WTC11 (cell line): Measurements from ENCODE around the gene SCYGR1. TPM values are rescaled to one million over a fixed set of nuclear protein-coding genes. Genes with fewer than 3 reads are reported as not detected.

Source experiments
- ATAC-seq: fragments of 200-7000 bp; cut with Tn5 transposase; 2 replicates; pipeline ENCODE4 v1.10.0; 2021; ENCODE audit warnings: mild to moderate bottlenecking, moderate library complexity
- CTCF ChIA-PET: fragments of 300-600 bp; sonication (Branson Sonifier 250); formaldehyde crosslinking; loops from one replicate; lab custom pipeline; 2021; ENCODE audit warnings: antibody characterized with exemption; lab: Charles Lee
- POLR2A ChIA-PET: fragments of 350-600 bp; sonication (Branson Sonifier 250); formaldehyde crosslinking; loops from one replicate; lab custom pipeline; 2021; ENCODE audit warnings: antibody characterized with exemption; lab: Charles Lee
- DNase-seq: peaks from one replicate; pipeline ENCODE4 v3.0.0; 2021; ENCODE audit warnings: low spot score
- H3K27ac Mint-ChIP-seq: 2 replicates; pipeline ENCODE4 v1.8.0; 2021; ENCODE audit warnings: mixed read lengths
- H3K27me3 Mint-ChIP-seq: 2 replicates; pipeline ENCODE4 v1.8.0; 2021; ENCODE audit warnings: low read depth, mild to moderate bottlenecking, moderate library complexity, mixed read lengths
- H3K36me3 Mint-ChIP-seq: 2 replicates; pipeline ENCODE4 v1.8.0; 2021; ENCODE audit warnings: mixed read lengths
- H3K4me1 Mint-ChIP-seq: 2 replicates; pipeline ENCODE4 v1.8.0; 2022; ENCODE audit warnings: mixed read lengths
- H3K4me3 Mint-ChIP-seq: 2 replicates; pipeline ENCODE4 v1.8.0; 2021; ENCODE audit warnings: mild to moderate bottlenecking, moderate library complexity, mixed read lengths
- H3K9me3 Mint-ChIP-seq: 2 replicates; pipeline ENCODE4 v1.8.0; 2021; ENCODE audit warnings: mixed read lengths
- AFF4 ChIP-seq: sonication (generic); formaldehyde crosslinking; IDR thresholded peaks from 2 replicates; pipeline ENCODE4 v1.8.1; 2023; ENCODE audit warnings: mild to moderate bottlenecking, missing genetic modification reagents, borderline replicate concordance
- ARID4B ChIP-seq: sonication (generic); formaldehyde crosslinking; IDR thresholded peaks from 2 replicates; pipeline ENCODE4 v1.8.0; 2023; ENCODE audit warnings: missing genetic modification reagents, mild to moderate bottlenecking, borderline replicate concordance
- ATF2 ChIP-seq: sonication (generic); formaldehyde crosslinking; IDR thresholded peaks from 2 replicates; pipeline ENCODE4 v1.8.1; 2022; ENCODE audit warnings: low read depth, missing genetic modification reagents, borderline replicate concordance
- FOXK1 ChIP-seq: sonication (generic); formaldehyde crosslinking; IDR thresholded peaks from 2 replicates; pipeline ENCODE4 v1.8.0; 2022; ENCODE audit warnings: mild to moderate bottlenecking, moderate library complexity, missing genetic modification reagents
- FOXP1 ChIP-seq: sonication (generic); formaldehyde crosslinking; IDR thresholded peaks from 2 replicates; pipeline ENCODE4 v1.8.0; 2022; ENCODE audit warnings: missing genetic modification reagents, mild to moderate bottlenecking, moderate library complexity, borderline replicate concordance
- GABPB1 ChIP-seq: sonication (generic); formaldehyde crosslinking; IDR thresholded peaks from 2 replicates; pipeline ENCODE4 v1.8.1; 2023; ENCODE audit warnings: mild to moderate bottlenecking, missing genetic modification reagents
- MYBL2 ChIP-seq: sonication (generic); formaldehyde crosslinking; IDR thresholded peaks from 2 replicates; pipeline ENCODE4 v1.8.1; 2023; ENCODE audit warnings: mild to moderate bottlenecking, moderate library complexity, missing genetic modification reagents
- NFE2L1 ChIP-seq: sonication (generic); formaldehyde crosslinking; IDR thresholded peaks from 2 replicates; pipeline ENCODE4 v1.8.1; 2023; ENCODE audit warnings: missing genetic modification reagents
- TCF7 ChIP-seq: sonication (generic); formaldehyde crosslinking; IDR thresholded peaks from 2 replicates; pipeline ENCODE4 v1.8.0; 2022; ENCODE audit warnings: mild to moderate bottlenecking, low read depth, missing genetic modification reagents, moderate library complexity
- TEAD1 ChIP-seq: sonication (generic); formaldehyde crosslinking; IDR thresholded peaks from 2 replicates; pipeline ENCODE4 v1.8.0; 2022; ENCODE audit warnings: mild to moderate bottlenecking, missing genetic modification reagents
- USF1 ChIP-seq: sonication (generic); formaldehyde crosslinking; IDR thresholded peaks from 2 replicates; pipeline ENCODE4 v1.8.0; 2022; ENCODE audit warnings: mild to moderate bottlenecking, missing genetic modification reagents
- ZNF138 ChIP-seq: sonication (generic); formaldehyde crosslinking; conservative IDR thresholded peaks from 2 replicates; pipeline ENCODE4 v1.8.1; 2022; ENCODE audit warnings: mild to moderate bottlenecking, moderate library complexity, missing genetic modification reagents
- ZNF396 ChIP-seq: fragments of 250-450 bp; sonication (Bioruptor Pico); IDR thresholded peaks from 2 replicates; pipeline ENCODE4 v1.8.0; 2021; ENCODE audit warnings: mild to moderate bottlenecking, moderate library complexity, borderline replicate concordance
- ZNF532 ChIP-seq: fragments of 250-450 bp; sonication (Bioruptor Pico); IDR thresholded peaks from 2 replicates; pipeline ENCODE4 v1.9.0; 2021; ENCODE audit warnings: mild to moderate bottlenecking, borderline replicate concordance
- total RNA-seq: library from RNA; stranded (reverse); gene quantifications from 3 replicates; pipeline ENCODE4 v1.2.3, GENCODE V29; 2021

The SCYGR1 gene
- total RNA-seq, 1 experiment from 2014 or later = not detected

GRCh38 chr2:227348324-227348723, 39.4 kb downstream of the SCYGR1 start:
- peaks cover 23% of the 10 kb centered on the region for H3K4me1 Mint-ChIP-seq
- no peak overlapping the region for H3K4me3 Mint-ChIP-seq
- H3K36me3 Mint-ChIP-seq = peaks cover 4% of the 10 kb centered on the region; the same call in 1 of the 2 replicates
- TF ChIP-seq ZNF138 (CRISPR knock-in tag) = no peak
- no peak for TF ChIP-seq AFF4 (CRISPR knock-in tag)
- TF ChIP-seq FOXP1 (CRISPR knock-in tag) = no peak
- TF ChIP-seq USF1 (CRISPR knock-in tag) = no peak
- no peak for TF ChIP-seq TEAD1 (CRISPR knock-in tag)
- no peak for TF ChIP-seq TCF7 (CRISPR knock-in tag)
- no peak for TF ChIP-seq ZNF396 (CRISPR knock-in tag)
- no peak for TF ChIP-seq ATF2 (CRISPR knock-in tag)
- no peak for TF ChIP-seq MYBL2 (CRISPR knock-in tag)
- TF ChIP-seq NFE2L1 (CRISPR knock-in tag) = no peak
- TF ChIP-seq ZNF532 (CRISPR knock-in tag) = no peak
- TF ChIP-seq ARID4B (CRISPR knock-in tag) = no peak
- no peak for TF ChIP-seq GABPB1 (CRISPR knock-in tag)
- no peak for TF ChIP-seq FOXK1 (CRISPR knock-in tag)
- ChIA-PET CTCF (interaction anchor here (0.8 to 1.5 kb wide), 4 partner anchors 19 to 214 kb away, joined by 3 read pairs; no protein-coding TSS in a partner anchor), POLR2A (no interaction called here)
- DNase-seq = no peak
- H3K27ac Mint-ChIP-seq = no peak overlapping the region
- H3K9me3 Mint-ChIP-seq = no peaks in the 10 kb centered on the region
- H3K27me3 Mint-ChIP-seq = no peaks in the 10 kb centered on the region
- ATAC-seq = no peak
